ENCODE results near the gene PCDHGA11. TPM values are rescaled to one million over a fixed set of nuclear protein-coding genes. Genes with fewer than 3 reads are reported as not detected.

PCDHGA11 gene
- total RNA-seq, 5 donors from 2014 or later (not counting 1 experiment from before 2014, with no cell fraction given), result 0.06 to 0.44 (median 0.11) TPM; not detected in 1

DNA sequence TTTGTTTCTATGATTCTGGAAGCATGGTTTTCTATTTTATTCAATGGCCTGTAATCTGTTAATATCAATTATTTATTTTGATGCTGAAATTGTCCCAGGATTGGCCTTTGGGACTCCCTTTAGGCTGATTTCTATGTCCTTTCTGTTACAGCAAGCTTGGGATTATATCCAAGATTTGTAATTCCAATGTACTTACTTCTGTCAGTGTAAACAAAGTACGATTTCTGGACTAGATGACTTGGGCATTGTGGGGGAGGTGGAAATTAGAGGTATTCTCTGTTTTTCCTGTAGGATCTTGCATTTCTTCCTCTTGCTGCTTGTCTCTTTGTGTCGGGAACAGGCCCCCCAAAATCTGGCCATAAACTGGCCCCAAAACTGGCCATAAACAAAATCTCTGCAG lies 13.2 kb downstream of the PCDHGA11 start:
- Mint-ChIP-seq H3K4me1 (peaks cover 6 to 17% (median 10%) of the 10 kb centered on the region in 3 donors), H3K9me3 (peaks cover 8 to 22% (median 20%) of the 10 kb centered on the region in 3 donors), H3K27me3 (peaks cover 48 to 56% of the 10 kb centered on the region in 2 donors), H3K4me3 (no peak overlapping the region), H3K36me3 (peaks cover 7% of the 10 kb centered on the region), H3K27ac (peak overlapping the region in 1 of 2 donors; percentile 11)
- Histone ChIP-seq H3K4me3 (ENCODE audit: control insufficient read depth in 1 of 2, extremely low read depth in 1 of 2, low read length in 1 of 2) (no peak overlapping the region), H3K27me3 (replicated peaks in 1 of 2; ENCODE audit: control insufficient read depth in 2 of 2, extremely low read depth in 1 of 2, insufficient read depth in 2 of 2, low read length in 1 of 2) (peaks cover 23 to 36% of the 10 kb centered on the region in 2 experiments), H3K36me3 (ENCODE audit: control insufficient read depth in 2 of 2, extremely low read depth in 1 of 2, insufficient read depth in 1 of 2, low read length in 1 of 2) (no peaks in the 10 kb centered on the region), H3K27ac (ENCODE audit: low read length) (no peak overlapping the region), H3K9me3 (peaks cover 4% of the 10 kb centered on the region), H3K4me1 (ENCODE audit: control insufficient read depth in 1 of 2, extremely low read depth in 1 of 2, insufficient read depth in 2 of 2, low read length in 2 of 2) (peaks cover 0 to 11% of the 10 kb centered on the region in 2 experiments)
- 63% methylated on average over 2 of the region's 2 CpGs for WGBS (ENCODE audit: insufficient coverage)
- ATAC-seq (replicated peaks in 1 of 4), result no peak
- ChIA-PET POLR2A (no interaction called here), CTCF (interaction anchor here in 1 of 2 donors (0.8 kb wide), 1 partner anchor 10 kb away, joined by 5 read pairs; no protein-coding TSS in a partner anchor)
- no peak for DNase-seq

DNA sequence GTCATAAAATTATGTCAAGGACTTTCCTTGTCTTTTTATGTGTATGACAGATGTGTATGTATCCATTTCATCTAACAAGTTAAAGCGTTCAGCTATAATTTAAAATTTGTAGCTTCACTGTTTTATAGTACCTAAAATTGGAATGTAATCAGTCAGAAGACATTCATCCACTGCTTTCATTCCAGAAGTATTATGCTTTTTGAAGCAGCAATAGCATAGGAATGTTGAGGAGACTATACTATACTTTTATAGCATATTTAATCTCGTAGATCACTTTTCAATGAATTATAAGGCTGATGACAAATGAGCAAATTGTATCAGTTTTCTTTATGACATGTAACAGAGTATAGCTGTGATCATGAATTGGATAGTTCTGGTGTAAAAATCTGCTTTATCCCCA lies 16.4 kb downstream of the PCDHGA11 start:
- WGBS (ENCODE audit: insufficient coverage), result no CpG with 5 or more reads among the region's 2 CpGs
- Mint-ChIP-seq H3K4me1 (no peaks in the 10 kb centered on the region), H3K9me3 (peaks cover 2 to 6% (median 6%) of the 10 kb centered on the region in 3 donors), H3K4me3 (no peak overlapping the region), H3K27me3 (peaks cover 29 to 50% of the 10 kb centered on the region in 2 donors), H3K27ac (no peak overlapping the region), H3K36me3 (no peaks in the 10 kb centered on the region)
- no peaks in the 10 kb centered on the region for H3K36me3 ChIP-seq (ENCODE audit: control insufficient read depth in 2 of 2, extremely low read depth in 1 of 2, insufficient read depth in 1 of 2, low read length in 1 of 2)
- ATAC-seq (replicated peaks in 1 of 4), result no peak
- no peak overlapping the region for H3K4me3 ChIP-seq (ENCODE audit: control insufficient read depth in 1 of 2, extremely low read depth in 1 of 2, low read length in 1 of 2)
- no peak for DNase-seq
- no peaks in the 10 kb centered on the region for H3K9me3 ChIP-seq
- no peak overlapping the region for H3K27ac ChIP-seq (ENCODE audit: low read length)
- ChIA-PET POLR2A (no interaction called here), CTCF (no interaction called here)
- peaks cover 7 to 24% of the 10 kb centered on the region in 2 experiments for H3K27me3 ChIP-seq (replicated peaks in 1 of 2; ENCODE audit: control insufficient read depth in 2 of 2, extremely low read depth in 1 of 2, insufficient read depth in 2 of 2, low read length in 1 of 2)
- no peaks in the 10 kb centered on the region for H3K4me1 ChIP-seq (ENCODE audit: control insufficient read depth in 1 of 2, extremely low read depth in 1 of 2, insufficient read depth in 2 of 2, low read length in 2 of 2)

DNA sequence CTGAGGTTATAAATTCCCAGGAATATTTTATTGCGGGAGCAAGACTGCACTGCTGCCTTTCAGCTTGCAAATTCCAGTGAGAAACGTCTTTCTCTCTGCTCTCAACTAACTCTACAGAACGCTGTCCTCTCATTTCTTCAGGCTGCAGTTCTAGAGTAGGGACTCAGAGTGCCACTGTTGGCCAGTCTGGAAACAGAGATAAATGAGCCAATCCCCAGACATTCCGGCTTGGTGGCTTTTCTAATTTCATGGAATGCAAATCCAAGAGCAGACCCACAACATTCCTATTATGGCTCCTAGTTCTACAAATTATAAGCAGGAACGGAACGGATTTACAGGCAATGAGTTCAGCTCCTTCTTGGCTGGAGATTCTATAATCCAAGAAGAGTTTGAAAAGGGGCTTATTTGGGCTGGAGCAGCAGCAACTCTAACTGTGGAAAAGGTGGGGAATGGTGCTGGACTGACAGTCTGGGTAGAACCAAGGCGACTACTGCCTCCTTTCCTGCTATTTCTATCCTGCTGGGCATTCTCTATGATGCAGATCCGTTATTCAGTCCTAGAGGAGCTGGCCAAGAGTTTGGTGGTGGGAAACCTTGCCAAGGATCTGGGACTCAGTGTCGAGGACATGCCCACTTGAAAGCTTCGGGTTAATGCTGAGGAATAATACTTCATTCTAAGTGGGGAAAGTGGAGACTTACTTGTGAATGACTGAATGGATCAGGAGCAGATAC lies 18.7 kb downstream of the PCDHGA11 start:
- no peaks in the 10 kb centered on the region for H3K36me3 ChIP-seq (ENCODE audit: control insufficient read depth in 2 of 2, extremely low read depth in 1 of 2, insufficient read depth in 1 of 2, low read length in 1 of 2)
- Mint-ChIP-seq H3K4me1 (no peaks in the 10 kb centered on the region), H3K27me3 (peaks cover 20 to 36% of the 10 kb centered on the region in 2 donors), H3K36me3 (no peaks in the 10 kb centered on the region), H3K27ac (no peak overlapping the region), H3K4me3 (no peak overlapping the region), H3K9me3 (peaks cover 0 to 3% (median 0%) of the 10 kb centered on the region in 3 donors)
- no peak overlapping the region for H3K27ac ChIP-seq (ENCODE audit: low read length)
- CTCF ChIA-PET, result no interaction called here
- peaks cover 6 to 11% of the 10 kb centered on the region in 2 experiments for H3K27me3 ChIP-seq (replicated peaks in 1 of 2; ENCODE audit: control insufficient read depth in 2 of 2, extremely low read depth in 1 of 2, insufficient read depth in 2 of 2, low read length in 1 of 2)
- H3K9me3 ChIP-seq, result no peaks in the 10 kb centered on the region
- no peak overlapping the region for H3K4me3 ChIP-seq (ENCODE audit: control insufficient read depth in 1 of 2, extremely low read depth in 1 of 2, low read length in 1 of 2)
- POLR2A ChIA-PET, result no interaction called here
- DNase-seq, result no peak
- no peak for ATAC-seq (replicated peaks in 1 of 4)
- 71% methylated on average over 5 of the region's 10 CpGs for WGBS (ENCODE audit: insufficient coverage)
- no peaks in the 10 kb centered on the region for H3K4me1 ChIP-seq (ENCODE audit: control insufficient read depth in 1 of 2, extremely low read depth in 1 of 2, insufficient read depth in 2 of 2, low read length in 2 of 2)

DNA sequence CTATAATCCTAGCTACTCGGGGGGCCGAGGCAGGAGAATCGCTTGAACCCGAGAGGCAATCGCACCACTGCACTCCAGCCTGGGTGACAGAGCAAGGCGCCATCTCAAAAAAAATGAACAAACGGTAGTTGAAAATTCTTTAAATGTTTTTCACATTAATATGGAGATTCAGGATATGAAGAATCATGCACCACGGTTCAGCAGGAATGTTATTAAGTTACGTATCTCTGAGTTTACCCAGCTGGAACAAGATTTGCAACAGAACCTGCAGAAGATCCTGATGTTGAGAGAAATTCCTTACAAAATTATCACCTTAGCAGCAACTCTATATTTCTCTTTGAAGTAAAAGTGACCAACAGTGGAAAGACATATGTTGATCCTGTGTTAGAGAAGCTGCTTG lies 19.5 kb downstream of the PCDHGA11 start:
- peaks cover 0 to 3% (median 0%) of the 10 kb centered on the region in 3 donors for H3K9me3 Mint-ChIP-seq
- no peak overlapping the region for H3K27ac Mint-ChIP-seq
- H3K4me3 Mint-ChIP-seq, result no peak overlapping the region
- H3K27me3 ChIP-seq (replicated peaks in 1 of 2; ENCODE audit: control insufficient read depth in 2 of 2, extremely low read depth in 1 of 2, insufficient read depth in 2 of 2, low read length in 1 of 2), result peaks cover 5 to 11% of the 10 kb centered on the region in 2 experiments
- H3K9me3 ChIP-seq, result no peaks in the 10 kb centered on the region
- no peaks in the 10 kb centered on the region for H3K36me3 ChIP-seq (ENCODE audit: control insufficient read depth in 2 of 2, extremely low read depth in 1 of 2, insufficient read depth in 1 of 2, low read length in 1 of 2)
- no peaks in the 10 kb centered on the region for H3K4me1 ChIP-seq (ENCODE audit: control insufficient read depth in 1 of 2, extremely low read depth in 1 of 2, insufficient read depth in 2 of 2, low read length in 2 of 2)
- H3K4me1 Mint-ChIP-seq, result no peaks in the 10 kb centered on the region
- DNase-seq (no peak), ATAC-seq (replicated peaks in 1 of 4) (no peak)
- POLR2A ChIA-PET, result no interaction called here
- CTCF ChIA-PET, result no interaction called here
- 95% methylated on average over 3 of the region's 9 CpGs for WGBS (ENCODE audit: insufficient coverage)
- H3K27me3 Mint-ChIP-seq, result peaks cover 24 to 38% of the 10 kb centered on the region in 2 donors
- no peak overlapping the region for H3K4me3 ChIP-seq (ENCODE audit: control insufficient read depth in 1 of 2, extremely low read depth in 1 of 2, low read length in 1 of 2)
- H3K27ac ChIP-seq (ENCODE audit: low read length), result no peak overlapping the region
- no peaks in the 10 kb centered on the region for H3K36me3 Mint-ChIP-seq

DNA sequence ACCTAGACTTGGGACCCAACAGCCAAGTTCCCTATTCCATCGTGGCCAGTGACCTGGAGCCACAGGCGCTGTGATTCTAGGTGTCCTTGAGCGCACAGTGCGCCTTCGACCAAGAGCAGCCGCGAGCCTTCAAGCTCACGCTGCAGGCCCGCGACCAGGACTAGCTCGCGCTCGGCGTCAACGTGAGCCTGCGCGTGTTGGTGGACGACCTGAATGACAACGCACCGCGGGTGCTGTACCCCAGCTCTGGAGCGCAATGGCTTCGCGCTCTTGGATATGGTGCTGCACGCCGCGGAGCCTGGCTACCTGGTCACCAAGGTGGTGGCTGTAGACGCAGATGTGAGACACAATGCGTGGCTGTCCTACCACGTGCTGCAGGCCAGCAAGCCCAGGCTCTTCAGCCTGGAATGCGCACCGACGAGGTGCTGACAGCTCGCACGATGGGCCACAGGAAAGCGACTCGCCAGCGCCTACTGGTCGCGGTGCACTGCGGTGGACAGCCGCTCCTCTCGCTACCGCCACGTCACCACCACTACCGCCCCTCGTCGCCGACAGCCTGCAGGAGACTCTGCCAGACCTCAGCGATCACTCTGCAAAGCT lies 20.8 kb downstream of the PCDHGA11 start:
- Mint-ChIP-seq H3K27me3 (peaks cover 24 to 41% of the 10 kb centered on the region in 2 donors), H3K4me1 (no peaks in the 10 kb centered on the region), H3K27ac (no peak overlapping the region), H3K4me3 (no peak overlapping the region), H3K36me3 (no peaks in the 10 kb centered on the region), H3K9me3 (peaks cover 0 to 3% (median 0%) of the 10 kb centered on the region in 3 donors)
- ChIA-PET POLR2A (interaction anchor here in 1 of 2 donors (1.0 kb wide), 1 partner anchor 12 kb away, joined by 3 read pairs; the partner anchor contains the start of gene PCDHGA12), CTCF (interaction anchor here in 1 of 2 donors (1.2 kb wide), 1 partner anchor 12 kb away, joined by 4 read pairs; the partner anchor contains the start of gene PCDHGA12)
- H3K9me3 ChIP-seq, result no peaks in the 10 kb centered on the region
- H3K27ac ChIP-seq (ENCODE audit: low read length), result no peak overlapping the region
- no peak for ATAC-seq (replicated peaks in 1 of 4)
- 64% methylated on average over 50 of the region's 50 CpGs for WGBS (ENCODE audit: insufficient coverage)
- no peak overlapping the region for H3K4me3 ChIP-seq (ENCODE audit: control insufficient read depth in 1 of 2, extremely low read depth in 1 of 2, low read length in 1 of 2)
- H3K27me3 ChIP-seq (replicated peaks in 1 of 2; ENCODE audit: control insufficient read depth in 2 of 2, extremely low read depth in 1 of 2, insufficient read depth in 2 of 2, low read length in 1 of 2), result peaks cover 2 to 11% of the 10 kb centered on the region in 2 experiments
- no peaks in the 10 kb centered on the region for H3K36me3 ChIP-seq (ENCODE audit: control insufficient read depth in 2 of 2, extremely low read depth in 1 of 2, insufficient read depth in 1 of 2, low read length in 1 of 2)
- no peaks in the 10 kb centered on the region for H3K4me1 ChIP-seq (ENCODE audit: control insufficient read depth in 1 of 2, extremely low read depth in 1 of 2, insufficient read depth in 2 of 2, low read length in 2 of 2)
- no peak for DNase-seq

DNA sequence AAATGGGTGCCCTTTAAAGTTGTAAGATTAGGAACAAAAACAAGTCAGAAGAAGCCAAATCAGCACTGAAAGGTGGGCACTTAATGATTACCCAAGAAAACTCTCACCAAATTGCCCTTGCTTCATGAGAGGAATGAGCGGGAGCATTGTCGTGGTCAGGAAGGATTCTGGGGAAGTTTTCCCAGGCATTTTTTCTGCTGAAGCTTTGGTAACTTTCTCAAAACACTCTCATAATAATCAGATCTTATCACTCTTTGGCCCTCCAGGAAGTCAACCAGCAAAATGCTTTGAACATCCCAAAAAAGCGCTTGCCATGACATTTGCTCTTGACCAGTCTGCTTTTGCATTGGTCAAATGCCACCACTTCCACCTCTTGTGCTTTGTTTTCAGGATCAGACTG lies 44.5 kb downstream of the PCDHGA11 start:
- ATAC-seq (replicated peaks in 1 of 4), result no peak
- DNase-seq, result no peak
- Histone ChIP-seq H3K36me3 (ENCODE audit: control insufficient read depth in 2 of 2, extremely low read depth in 1 of 2, insufficient read depth in 1 of 2, low read length in 1 of 2) (no peaks in the 10 kb centered on the region), H3K27me3 (replicated peaks in 1 of 2; ENCODE audit: control insufficient read depth in 2 of 2, extremely low read depth in 1 of 2, insufficient read depth in 2 of 2, low read length in 1 of 2) (peaks cover 0 to 12% of the 10 kb centered on the region in 2 experiments), H3K4me3 (ENCODE audit: control insufficient read depth in 1 of 2, extremely low read depth in 1 of 2, low read length in 1 of 2) (no peak overlapping the region), H3K4me1 (ENCODE audit: control insufficient read depth in 1 of 2, extremely low read depth in 1 of 2, insufficient read depth in 2 of 2, low read length in 2 of 2) (no peaks in the 10 kb centered on the region), H3K9me3 (no peaks in the 10 kb centered on the region), H3K27ac (ENCODE audit: low read length) (no peak overlapping the region)
- ChIA-PET POLR2A (no interaction called here), CTCF (interaction anchor here in 1 of 2 donors (0.6 kb wide), 1 partner anchor 137 kb away, joined by 3 read pairs; no protein-coding TSS in a partner anchor)
- no peaks in the 10 kb centered on the region for H3K4me1 Mint-ChIP-seq
- H3K27me3 Mint-ChIP-seq, result peaks cover 13 to 28% of the 10 kb centered on the region in 2 donors
- no peak overlapping the region for H3K4me3 Mint-ChIP-seq
- 93% methylated on average over 3 of the region's 3 CpGs for WGBS (ENCODE audit: insufficient coverage)
- no peak overlapping the region for H3K27ac Mint-ChIP-seq
- H3K9me3 Mint-ChIP-seq, result peaks cover 0 to 6% (median 3%) of the 10 kb centered on the region in 3 donors
- H3K36me3 Mint-ChIP-seq, result no peaks in the 10 kb centered on the region

Data from T-cell (primary cell).